Kidney glomerular epithelial cell (primary cell): ENCODE results near the gene LAMA2.

Experiments used
- DNase-seq: peaks from one replicate; lab custom pipeline; 2025; lab: John Stamatoyannopoulos, UW

Gene LAMA2

GRCh38 chr6:129516005-129516404 is 633.1 kb downstream of the LAMA2 start:
- no peak for DNase-seq

DNA sequence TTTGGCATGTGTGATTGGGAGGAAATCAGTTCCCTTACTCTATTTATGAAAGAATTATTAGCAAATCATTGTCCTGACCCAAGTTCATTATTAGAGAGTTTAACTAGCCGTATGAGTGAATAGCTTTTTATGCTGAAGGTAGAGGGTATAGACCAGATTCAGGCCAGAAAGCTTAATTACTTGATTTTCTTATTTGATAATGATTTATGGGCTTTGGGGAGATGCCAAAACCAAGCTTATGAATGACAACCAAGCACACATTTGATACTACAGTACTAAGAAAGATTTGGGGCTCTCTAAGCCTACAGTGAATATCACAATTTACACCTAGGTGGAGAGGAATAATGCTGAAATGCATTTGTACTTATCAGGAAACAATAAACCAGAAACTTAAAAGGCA is 633.8 kb downstream of the LAMA2 start:
- DNase-seq: no peak

DNA sequence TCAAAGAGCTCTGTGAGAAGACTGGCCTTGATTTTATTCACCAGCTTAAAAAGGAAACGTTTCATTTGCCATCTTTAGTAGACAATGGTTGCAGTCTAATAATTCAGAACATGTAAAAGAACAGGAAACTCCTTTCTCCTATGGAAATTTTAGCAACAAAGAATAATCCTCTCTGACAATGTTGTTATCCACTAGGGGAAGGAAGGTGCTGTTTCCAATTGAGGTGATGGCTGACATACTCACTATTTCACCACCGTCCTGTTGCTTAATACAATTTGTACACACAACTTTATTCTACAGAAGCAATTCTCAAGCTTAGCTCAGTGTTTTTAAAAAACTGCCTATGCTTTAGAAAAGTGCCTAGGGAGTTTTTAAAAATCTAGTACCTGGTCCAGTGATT is 634.4 kb downstream of the LAMA2 start:
- DNase-seq: no peak

GRCh38 chr6:129519750-129520149 is 636.8 kb downstream of the LAMA2 start:
- no peak for DNase-seq

GRCh38 chr6:129521946-129522345 is 639.0 kb downstream of the LAMA2 start:
- DNase-seq: no peak

GRCh38 chr6:129523816-129524215 is 640.9 kb downstream of the LAMA2 start:
- no peak for DNase-seq

DNA sequence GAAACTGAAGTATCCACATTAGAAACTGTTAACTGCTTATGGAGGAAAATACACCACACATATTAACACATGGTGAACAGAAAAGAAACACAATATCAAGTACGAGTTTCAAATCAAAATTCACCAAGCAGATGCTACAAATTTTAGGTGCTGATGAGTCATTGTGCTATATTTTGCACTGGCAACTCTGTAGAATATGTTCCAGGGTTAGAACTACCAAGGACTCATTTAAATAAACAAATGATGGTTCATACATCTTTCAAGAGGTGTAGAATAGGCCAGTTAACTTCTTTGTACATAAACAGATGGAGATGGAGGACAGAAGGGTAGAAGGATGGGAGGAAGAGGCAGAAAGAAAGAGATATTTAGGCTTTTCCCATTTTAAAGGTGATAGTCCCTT is 642.1 kb downstream of the LAMA2 start:
- DNase-seq: no peak

DNA sequence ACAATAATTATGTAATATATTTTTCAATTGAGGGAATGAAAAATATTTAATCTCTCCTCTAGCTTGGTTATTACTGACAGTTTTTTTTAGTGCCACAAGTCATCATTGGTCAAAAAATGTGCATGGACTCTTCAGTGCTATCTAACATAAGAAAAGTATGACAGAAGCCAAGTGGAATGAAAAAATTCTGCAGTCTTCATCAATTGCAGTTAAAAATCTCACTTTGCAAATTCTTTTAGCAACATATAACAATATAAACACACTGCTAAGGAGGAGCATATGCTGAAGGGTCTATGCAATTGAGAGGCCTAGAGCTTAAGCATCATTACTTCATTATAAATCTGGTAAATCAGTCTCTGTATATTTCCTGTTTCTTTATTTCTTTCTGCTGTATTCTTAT is 652.0 kb downstream of the LAMA2 start:
- DNase-seq: no peak

DNA sequence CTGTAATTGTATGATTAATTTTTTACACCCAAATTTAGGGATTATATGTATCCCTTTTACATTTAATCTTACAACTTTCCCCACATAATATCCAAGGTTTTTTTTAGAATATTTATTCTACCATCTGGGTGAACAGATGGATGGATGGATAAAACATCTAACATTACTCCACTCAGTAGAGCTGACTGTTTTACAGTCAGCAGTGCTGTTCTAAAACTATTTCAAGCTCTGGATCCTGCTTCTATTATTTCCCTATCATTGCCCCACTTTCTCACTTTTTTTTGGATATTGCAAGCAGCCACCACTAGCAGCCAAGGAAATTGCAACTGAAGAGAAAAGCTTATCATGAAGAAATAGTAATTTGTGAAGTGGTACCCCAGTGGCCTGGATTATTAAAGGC is 653.3 kb downstream of the LAMA2 start:
- DNase-seq: no peak

GRCh38 chr6:129539032-129539431 is 656.1 kb downstream of the LAMA2 start:
- no peak for DNase-seq

- no peak for DNase-seq
Measured at GRCh38 chr6:129542705-129543104, 659.8 kb downstream of the LAMA2 start.

DNA sequence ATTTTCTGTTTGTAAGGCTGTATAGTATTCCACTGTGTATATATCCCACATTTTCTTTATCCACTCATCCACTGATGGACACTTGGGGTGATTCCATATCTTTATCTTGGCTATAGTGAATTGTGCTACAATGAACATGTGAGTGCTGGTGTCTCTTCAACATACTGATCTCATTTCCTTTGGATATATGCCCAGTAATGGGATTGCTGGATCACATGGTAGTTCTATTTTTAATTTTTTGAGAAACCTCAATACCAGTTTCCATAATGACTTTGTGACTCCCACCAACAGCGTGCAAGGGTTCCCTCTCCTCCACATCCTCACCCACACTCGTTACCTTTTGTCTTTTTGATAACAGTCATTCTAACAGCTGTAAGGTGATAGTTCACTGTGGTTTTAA is 661.0 kb downstream of the LAMA2 start:
- DNase-seq: no peak

DNA sequence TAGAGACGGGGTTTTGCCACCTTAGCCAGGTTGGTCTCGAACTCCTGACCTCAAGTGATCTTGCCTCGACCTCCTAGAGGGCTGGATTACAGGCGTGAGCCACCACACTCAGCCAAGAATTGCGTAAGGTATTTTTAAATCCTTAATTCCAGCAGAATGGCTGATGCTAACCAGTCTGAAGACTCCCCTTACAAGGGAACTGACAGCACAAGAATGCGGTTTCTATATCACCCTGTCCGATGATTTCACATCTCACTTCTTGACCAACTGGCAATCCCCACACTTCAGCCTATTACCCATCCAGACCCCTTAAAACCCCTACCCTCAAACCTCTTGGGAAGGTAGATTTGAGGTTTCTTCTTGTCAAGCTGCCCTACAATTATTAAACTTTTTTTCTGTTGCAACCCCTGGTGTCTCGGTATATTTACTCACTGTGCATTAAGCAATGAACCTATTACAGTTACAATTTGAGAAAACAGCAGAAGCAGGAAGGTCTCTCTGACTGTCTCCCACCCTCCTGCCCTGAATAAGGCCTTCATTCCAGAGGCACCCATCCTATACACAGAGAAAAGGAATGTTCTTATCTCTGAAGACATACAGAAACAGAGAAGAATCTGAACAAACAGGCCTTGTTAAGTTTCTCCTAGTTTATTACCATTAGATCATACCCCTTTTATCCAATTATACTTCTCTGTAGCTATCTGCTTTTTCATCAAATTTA is 662.1 kb downstream of the LAMA2 start:
- no peak for DNase-seq

DNA sequence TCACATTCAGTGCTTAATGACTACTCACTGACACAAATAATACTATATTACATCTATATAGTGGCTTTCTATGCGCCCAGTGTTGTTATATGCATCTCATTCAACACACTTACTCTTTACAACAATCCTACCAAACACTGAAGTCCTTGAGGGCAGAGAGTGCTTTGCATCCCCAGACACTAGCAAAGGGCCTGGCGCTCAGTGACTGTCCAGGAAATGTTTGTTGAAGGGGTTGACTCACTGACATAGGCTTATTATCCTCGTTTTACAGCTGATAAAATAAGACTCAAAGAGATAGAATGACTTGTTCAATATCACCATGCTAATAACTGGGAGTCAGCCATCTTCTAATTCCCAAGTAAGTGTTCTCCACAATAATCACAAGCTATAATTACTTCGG is 663.8 kb downstream of the LAMA2 start:
- no peak for DNase-seq

- DNase-seq: no peak
Measured at GRCh38 chr6:129551486-129551885, 668.5 kb downstream of the LAMA2 start.

DNA sequence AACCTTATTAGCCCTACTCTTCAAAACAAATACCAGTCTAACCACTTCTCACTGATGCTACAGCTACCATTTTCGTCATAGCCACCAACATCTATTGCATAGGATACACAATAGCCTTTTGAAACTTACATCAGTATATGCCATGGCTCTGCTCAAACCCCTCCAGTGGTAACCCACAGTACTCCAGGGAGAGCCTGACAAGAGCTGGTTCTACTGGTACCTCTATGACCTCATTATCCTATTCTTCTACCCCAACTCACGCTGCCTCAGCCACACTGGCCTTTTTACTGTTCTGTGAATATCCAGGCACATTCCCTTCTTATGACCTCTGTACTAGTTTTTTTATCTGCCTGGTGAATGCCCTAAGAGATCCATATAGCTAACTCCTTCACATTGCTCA is 669.5 kb downstream of the LAMA2 start:
- no peak for DNase-seq

DNA sequence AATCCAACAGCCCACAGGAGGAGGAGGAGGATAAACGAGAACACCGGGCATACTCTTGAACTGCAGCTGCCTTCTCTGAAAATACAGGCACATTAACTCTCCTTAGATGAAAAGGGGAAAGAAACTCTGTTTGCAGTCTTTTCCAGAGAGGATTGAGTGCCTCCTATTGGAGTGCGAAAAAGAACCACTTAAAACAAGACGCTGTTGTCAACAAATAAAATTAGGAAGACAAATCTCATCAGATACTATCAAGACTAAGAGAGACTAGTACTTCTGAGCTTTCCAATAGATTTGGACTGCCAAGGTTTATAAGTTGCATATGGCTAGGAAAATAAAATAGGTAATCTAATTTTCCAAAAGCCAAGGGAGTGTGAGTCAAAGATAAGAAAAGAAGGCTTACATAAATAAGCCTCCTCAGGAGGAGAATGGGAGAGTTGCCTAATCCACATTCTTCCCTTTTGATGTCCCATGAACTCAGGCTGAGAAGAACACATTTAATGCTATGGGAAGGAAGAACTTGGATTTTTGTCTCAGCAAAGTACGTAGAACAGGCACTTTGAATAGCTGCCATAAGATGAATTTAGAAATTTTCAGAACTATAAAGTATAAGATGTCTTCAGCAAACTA is 672.4 kb downstream of the LAMA2 start:
- no peak for DNase-seq

GRCh38 chr6:129558248-129558647 is 675.3 kb downstream of the LAMA2 start:
- no peak for DNase-seq

GRCh38 chr6:129565366-129565765 is 682.4 kb downstream of the LAMA2 start:
- no peak for DNase-seq

- DNase-seq: no peak
Measured at GRCh38 chr6:129565811-129566210, 682.9 kb downstream of the LAMA2 start.
